GM23338 (cell line): ENCODE data around the gene MATN1. TPM values are rescaled to one million over a fixed set of nuclear protein-coding genes. Genes with fewer than 3 reads are reported as not detected.
A peak's percentile ranks its signal among the peaks of the same experiment; 100 is the strongest.

Experiments used
- ATAC-seq: fragments of 200-7000 bp; cut with Tn5 transposase; 3 replicates; pipeline ENCODE4 v1.9.1; 2020
- DNase-seq: peaks from one replicate; pipeline ENCODE4 v3.0.0-alpha.2; 2015; ENCODE audit warnings: low spot score
- H2AFZ ChIP-seq: fragments of 200-600 bp; sonication (generic); 2 replicates; pipeline ENCODE4 v1.8.0; 2016; ENCODE audit warnings: antibody characterized with exemption, mild to moderate bottlenecking, moderate library complexity
- H3F3A ChIP-seq: fragments of 200-600 bp; sonication (generic); replicated peaks from 2 replicates; pipeline ENCODE4 v1.8.0; 2017; ENCODE audit warnings: antibody characterized with exemption, mixed run types, low read depth
- H3K27ac ChIP-seq: fragments of 200-600 bp; sonication (generic); 2 replicates; pipeline ENCODE4 v1.6.1; 2016; ENCODE audit warnings: low read depth
- H3K27me3 ChIP-seq: fragments of 200-600 bp; sonication (generic); 2 replicates; pipeline ENCODE4 v1.8.0; 2016; ENCODE audit warnings: mild to moderate bottlenecking, mixed run types, moderate library complexity; ENCODE audit not compliant: insufficient read depth
- H3K36me3 ChIP-seq: fragments of 200-600 bp; sonication (generic); 2 replicates; pipeline ENCODE4 v1.8.0; 2016; ENCODE audit warnings: mild to moderate bottlenecking; ENCODE audit not compliant: insufficient read depth
- H3K4me1 ChIP-seq: fragments of 200-600 bp; sonication (generic); 2 replicates; pipeline ENCODE4 v1.8.0; 2016; ENCODE audit warnings: mild to moderate bottlenecking, moderate library complexity; ENCODE audit not compliant: insufficient read depth
- H3K4me2 ChIP-seq: fragments of 200-600 bp; sonication (generic); 2 replicates; pipeline ENCODE4 v1.7.1; 2017; ENCODE audit warnings: mixed run types
- H3K4me3 ChIP-seq: fragments of 200-600 bp; sonication (generic); 2 replicates; pipeline ENCODE4 v1.6.1; 2016; ENCODE audit warnings: mixed run types
- H3K79me2 ChIP-seq: fragments of 200-600 bp; sonication (generic); replicated peaks from 2 replicates; pipeline ENCODE4 v1.8.0; 2017; ENCODE audit warnings: mild to moderate bottlenecking; ENCODE audit not compliant: insufficient read depth
- H3K9me2 ChIP-seq: fragments of 200-600 bp; sonication (generic); 2 replicates; pipeline ENCODE4 v1.8.0; 2017; ENCODE audit not compliant: insufficient read depth
- H4K20me1 ChIP-seq: fragments of 200-600 bp; sonication (generic); replicated peaks from 2 replicates; pipeline ENCODE4 v1.8.0; 2017; ENCODE audit warnings: mild to moderate bottlenecking; ENCODE audit not compliant: insufficient read depth
- H3K27ac Mint-ChIP-seq: 2 replicates; pipeline ENCODE4 v1.8.0; 2020; ENCODE audit warnings: inconsistent platforms, mild to moderate bottlenecking, moderate library complexity, mixed read lengths
- H3K27me3 Mint-ChIP-seq: 3 replicates; pipeline ENCODE4 v1.8.0; 2022; ENCODE audit warnings: low read depth, mild to moderate bottlenecking, moderate library complexity, mixed read lengths, inconsistent platforms; ENCODE audit not compliant: insufficient read depth, poor library complexity
- H3K36me3 Mint-ChIP-seq: 3 replicates; pipeline ENCODE4 v1.8.0; 2021; ENCODE audit warnings: low read depth, mild to moderate bottlenecking, inconsistent platforms, moderate library complexity, mixed read lengths
- H3K4me1 Mint-ChIP-seq: 3 replicates; pipeline ENCODE4 v1.8.0; 2020; ENCODE audit warnings: mild to moderate bottlenecking, inconsistent platforms, mixed read lengths
- H3K4me3 Mint-ChIP-seq: 3 replicates; pipeline ENCODE4 v1.8.0; 2021; ENCODE audit warnings: moderate library complexity, mild to moderate bottlenecking, inconsistent platforms, mixed read lengths
- H3K9me3 Mint-ChIP-seq: 3 replicates; pipeline ENCODE4 v1.8.0; 2020; ENCODE audit warnings: moderate library complexity, mild to moderate bottlenecking, inconsistent platforms, mixed read lengths
- CREB1 ChIP-seq: fragments of 250-450 bp; sonication (Bioruptor Pico); IDR thresholded peaks from 2 replicates; pipeline ENCODE4 v1.5.0; 2020; ENCODE audit warnings: low read depth, mild to moderate bottlenecking, moderate library complexity
- CTCF ChIP-seq, 2 experiments: fragments of 200-600 bp in 1 of 2; sonication (generic) in 1 of 2; conservative IDR thresholded peaks; 2 replicates each; pipeline versions ENCODE4 v1.5.1 to v1.6.1; 2016 to 2017; ENCODE audit warnings: antibody characterized with exemption in 2 of 2, low read depth in 2 of 2, mild to moderate bottlenecking in 2 of 2, moderate library complexity in 1 of 2
- ETS1 ChIP-seq: IDR thresholded peaks from 2 replicates; pipeline ENCODE4 v1.6.1; 2016; ENCODE audit warnings: antibody characterized with exemption
- EZH2 ChIP-seq: fragments of 200-600 bp; sonication (generic); IDR thresholded peaks from one replicate; pipeline ENCODE4 v1.8.0; 2017; ENCODE audit warnings: antibody characterized with exemption, mild to moderate bottlenecking, low read depth; ENCODE audit not compliant: unreplicated experiment
- JUNB ChIP-seq: IDR thresholded peaks from one replicate; pipeline ENCODE4 v1.6.1; 2016; ENCODE audit warnings: antibody characterized with exemption; ENCODE audit not compliant: unreplicated experiment
- NANOG ChIP-seq: IDR thresholded peaks from 2 replicates; pipeline ENCODE4 v1.6.1; 2016; ENCODE audit warnings: antibody characterized with exemption, borderline replicate concordance
- POLR2AphosphoS5 ChIP-seq: IDR thresholded peaks from 2 replicates; pipeline ENCODE4 v1.6.1; 2016; ENCODE audit warnings: antibody characterized with exemption, low read depth
- REST ChIP-seq: IDR thresholded peaks from one replicate; pipeline ENCODE4 v1.6.1; 2018; ENCODE audit warnings: antibody characterized with exemption; ENCODE audit not compliant: unreplicated experiment
- ZNF462 ChIP-seq: fragments of 250-450 bp; sonication (Bioruptor Pico); IDR thresholded peaks from 2 replicates; pipeline ENCODE4 v1.5.0; 2020; ENCODE audit warnings: mild to moderate bottlenecking, moderate library complexity
- polyA plus RNA-seq: library from polyadenylated mRNA; unstranded; fragments of >200 nt; fragmentation: Nextera tagmentation; extraction: Ambion mirVana; gene quantifications from 2 replicates; pipeline ENCODE4 v1.2.1, GENCODE V29; 2016
- total RNA-seq: library from RNA; depleted of rRNA; stranded (reverse); fragments of >200 nt; shearing (Covaris generic); gene quantifications from 2 replicates; pipeline ENCODE4 v1.2.3, GENCODE V29; 2014

MATN1 gene
- total and polyA plus RNA-seq, 2 experiments from 2014 or later = 0.08 to 0.31 TPM

- TF ChIP-seq ETS1 (no peak), ZNF462 (CRISPR knock-in tag) (no peak)
Observed at GRCh38 chr1:30751830-30752650, 28.7 kb upstream of the MATN1 start (continued).

GRCh38 chr1:30750731-30751291, 27.4 kb upstream of the MATN1 start:
- TF ChIP-seq POLR2AphosphoS5 (no peak), NANOG (no peak), JUNB (no peak), CTCF (conservative IDR thresholded peaks at IDR 0.05; ENCODE audit: low read depth in 2 of 2) (no peak), CREB1 (CRISPR knock-in tag) (no peak), REST (no peak), EZH2 (no peak)
- ATAC-seq = no peak
- Histone ChIP-seq H3K4me2 (no peak overlapping the region), H3K4me3 (no peak overlapping the region), H2AFZ (0 out of 2 replicates have a peak overlapping the region, but pooled peaks have one; percentile 47), H3K9me2 (no peaks in the 10 kb centered on the region), H3F3A (no peaks in the 10 kb centered on the region), H3K4me1 (no peaks in the 10 kb centered on the region), H4K20me1 (no peaks in the 10 kb centered on the region), H3K36me3 (no peaks in the 10 kb centered on the region), H3K79me2 (no peaks in the 10 kb centered on the region), H3K27me3 (no peaks in the 10 kb centered on the region), H3K27ac (no peak overlapping the region)
- peaks cover 22% of the 10 kb centered on the region for H3K4me1 Mint-ChIP-seq
- H3K9me3 Mint-ChIP-seq = no peaks in the 10 kb centered on the region
- H3K27me3 Mint-ChIP-seq = peaks cover 17% of the 10 kb centered on the region
- no peak overlapping the region for H3K4me3 Mint-ChIP-seq
- no peak overlapping the region for H3K27ac Mint-ChIP-seq
- H3K36me3 Mint-ChIP-seq = no peaks in the 10 kb centered on the region
- no peak for DNase-seq
